ENCODE results near the gene ZNF782. TPM values are rescaled to one million over a fixed set of nuclear protein-coding genes. Genes with fewer than 3 reads are reported as not detected.

The ZNF782 gene
- polyA plus RNA-seq, 2 of the 4 experiments (the other 2 are of a cell fraction), result 1.9 to 2.1 TPM

GRCh38 chr9:96888591-96888990, 34.3 kb upstream of the ZNF782 start:
- 97% methylated on average over 4 of the region's 4 CpGs for WGBS (ENCODE audit: missing lambda C conversion rate)
- POLR2A ChIA-PET, result no interaction called here
- FAIRE-seq (no peak), DNase-seq (ENCODE audit: low read depth in 1 of 2, low spot score in 1 of 2) (no peak), ATAC-seq (no peak)
- H3K4me2 ChIP-seq, result no peak overlapping the region
- TF ChIP-seq RCOR1 (IDR thresholded peaks at IDR 0.05; ENCODE audit: low read depth, low read length), result no peak
- no peak for TF ChIP-seq HDAC2 (IDR thresholded peaks at IDR 0.05)
- no peak for TF ChIP-seq MAFK (IDR thresholded peaks at IDR 0.05; ENCODE audit: partially characterized antibody)
- TF ChIP-seq EHMT2 (IDR thresholded peaks at IDR 0.05; ENCODE audit: low read depth), result no peak
- no peak for TF ChIP-seq GATA3 (IDR thresholded peaks at IDR 0.05; ENCODE audit: borderline replicate concordance)
- no peak for TF ChIP-seq JUNB (IDR thresholded peaks at IDR 0.05)
- no peak for TF ChIP-seq PBX3 (IDR thresholded peaks at IDR 0.05)
- TF ChIP-seq TP53 (CRISPR knock-in tag; IDR thresholded peaks at IDR 0.05), result no peak
- TF ChIP-seq CHD4 (IDR thresholded peaks at IDR 0.05; ENCODE audit: borderline replicate concordance), result no peak
- no peak for TF ChIP-seq HOXB13 (CRISPR knock-in tag; IDR thresholded peaks at IDR 0.05; ENCODE audit: low read depth)
- no peak for TF ChIP-seq NFE2L2 (conservative IDR thresholded peaks at IDR 0.05; ENCODE audit: low read length)
- TF ChIP-seq CEBPB (IDR thresholded peaks at IDR 0.05), result no peak
- no peak for TF ChIP-seq EHF (CRISPR knock-in tag; IDR thresholded peaks at IDR 0.05)
- no peak for TF ChIP-seq FOSL2 (IDR thresholded peaks at IDR 0.05)
- TF ChIP-seq FOSL2 (CRISPR knock-in tag; IDR thresholded peaks at IDR 0.05), result no peak
- no peak for TF ChIP-seq CBX8 (IDR thresholded peaks at IDR 0.05)
- no peak for TF ChIP-seq POLR2A (IDR thresholded peaks at IDR 0.05; ENCODE audit: low read length)
- TF ChIP-seq ZC3H11A (IDR thresholded peaks at IDR 0.05), result no peak
- no peak for TF ChIP-seq NPAS2 (CRISPR knock-in tag; IDR thresholded peaks at IDR 0.05; ENCODE audit: borderline replicate concordance)
- no peaks in the 10 kb centered on the region for H3K9me3 ChIP-seq
- H3K4me3 ChIP-seq, result no peak overlapping the region
- peaks cover 11% of the 10 kb centered on the region; the same call in 1 of the 3 replicates for H3K4me1 ChIP-seq
- CTCF ChIA-PET, result no interaction called here
- no peak overlapping the region for H3K27ac ChIP-seq

- peaks cover 11% of the 10 kb centered on the region; the same call in 1 of the 3 replicates for H3K4me1 ChIP-seq
- FAIRE-seq, result no peak
These were observed 31.1 kb upstream of the ZNF782 start for GRCh38 chr9:96885424-96885823.

More at GRCh38 chr9:96885424-96885823, 31.1 kb upstream of the ZNF782 start:
- H3K4me3 ChIP-seq, result no peak overlapping the region
- H3K27ac ChIP-seq, result no peak overlapping the region
- CTCF ChIA-PET, result interaction anchor here (0.7 to 1.1 kb wide), 2 partner anchors 28 to 557 kb away, joined by 3 read pairs; no protein-coding TSS in a partner anchor
- H3K4me2 ChIP-seq, result no peak overlapping the region
- POLR2A ChIA-PET, result no interaction called here
- TF ChIP-seq, protein P1, sequence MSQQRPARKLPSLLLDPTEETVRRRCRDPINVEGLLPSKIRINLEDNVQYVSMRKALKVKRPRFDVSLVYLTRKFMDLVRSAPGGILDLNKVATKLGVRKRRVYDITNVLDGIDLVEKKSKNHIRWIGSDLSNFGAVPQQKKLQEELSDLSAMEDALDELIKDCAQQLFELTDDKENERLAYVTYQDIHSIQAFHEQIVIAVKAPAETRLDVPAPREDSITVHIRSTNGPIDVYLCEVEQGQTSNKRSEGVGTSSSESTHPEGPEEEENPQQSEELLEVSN (IDR thresholded peaks at IDR 0.05; ENCODE audit: borderline replicate concordance, low read depth), result no peak
- TF ChIP-seq HOXB13 (CRISPR knock-in tag; IDR thresholded peaks at IDR 0.05; ENCODE audit: low read depth), result no peak
- TF ChIP-seq BHLHE40 (IDR thresholded peaks at IDR 0.05; ENCODE audit: low read depth, low read length), result no peak
- no peak for TF ChIP-seq CHD2 (IDR thresholded peaks at IDR 0.05; ENCODE audit: low read length, partially characterized antibody)
- no peak for TF ChIP-seq JUN (IDR thresholded peaks at IDR 0.05)
- no peak for TF ChIP-seq RAD21 (conservative IDR thresholded peaks at IDR 0.05 in 1 of 2, IDR thresholded peaks at IDR 0.05 in 1 of 2)
- no peak for TF ChIP-seq BCL3 (IDR thresholded peaks at IDR 0.05)
- TF ChIP-seq FOXS1 (CRISPR knock-in tag; IDR thresholded peaks at IDR 0.05), result no peak
- TF ChIP-seq MAZ (IDR thresholded peaks at IDR 0.05; ENCODE audit: borderline replicate concordance, low read depth, low read length), result no peak
- TF ChIP-seq ZSCAN20 (CRISPR knock-in tag; IDR thresholded peaks at IDR 0.05), result no peak
- no peak for ATAC-seq
- H3K9me3 ChIP-seq, result no peaks in the 10 kb centered on the region
- no peak for DNase-seq (ENCODE audit: low read depth in 1 of 2, low spot score in 1 of 2)

Data from A549 (cell line).